ENCODE measurements around the gene TBATA.

DNA sequence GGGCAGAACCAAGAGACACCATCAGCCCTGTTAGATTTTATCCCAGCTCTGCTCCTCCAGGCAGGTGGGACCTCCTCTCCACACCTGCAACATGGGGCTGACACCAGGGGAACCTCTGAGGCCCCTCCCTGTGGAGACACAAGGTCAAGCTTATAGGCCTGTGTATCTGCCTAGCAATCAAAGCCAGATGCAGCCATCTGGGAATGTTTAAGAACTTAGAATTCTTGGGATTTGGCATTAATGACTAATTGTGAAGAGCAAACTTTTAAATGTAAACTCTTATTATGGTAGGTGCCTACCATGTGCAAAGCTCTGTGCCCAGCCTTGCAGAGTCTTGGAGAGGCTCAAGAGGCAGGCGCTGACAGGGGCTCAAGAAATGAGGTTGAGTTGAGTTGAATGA, 52.1 kb downstream of the TBATA start:
- no peak for TF ChIP-seq POLR2A (IDR thresholded peaks at IDR 0.05)
- TF ChIP-seq, protein P1, sequence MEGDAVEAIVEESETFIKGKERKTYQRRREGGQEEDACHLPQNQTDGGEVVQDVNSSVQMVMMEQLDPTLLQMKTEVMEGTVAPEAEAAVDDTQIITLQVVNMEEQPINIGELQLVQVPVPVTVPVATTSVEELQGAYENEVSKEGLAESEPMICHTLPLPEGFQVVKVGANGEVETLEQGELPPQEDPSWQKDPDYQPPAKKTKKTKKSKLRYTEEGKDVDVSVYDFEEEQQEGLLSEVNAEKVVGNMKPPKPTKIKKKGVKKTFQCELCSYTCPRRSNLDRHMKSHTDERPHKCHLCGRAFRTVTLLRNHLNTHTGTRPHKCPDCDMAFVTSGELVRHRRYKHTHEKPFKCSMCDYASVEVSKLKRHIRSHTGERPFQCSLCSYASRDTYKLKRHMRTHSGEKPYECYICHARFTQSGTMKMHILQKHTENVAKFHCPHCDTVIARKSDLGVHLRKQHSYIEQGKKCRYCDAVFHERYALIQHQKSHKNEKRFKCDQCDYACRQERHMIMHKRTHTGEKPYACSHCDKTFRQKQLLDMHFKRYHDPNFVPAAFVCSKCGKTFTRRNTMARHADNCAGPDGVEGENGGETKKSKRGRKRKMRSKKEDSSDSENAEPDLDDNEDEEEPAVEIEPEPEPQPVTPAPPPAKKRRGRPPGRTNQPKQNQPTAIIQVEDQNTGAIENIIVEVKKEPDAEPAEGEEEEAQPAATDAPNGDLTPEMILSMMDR (IDR thresholded peaks at IDR 0.05): no peak

Measured in uterus (tissue), 2 donors.